OCI-LY7 (cell line): ENCODE results near the gene STXBP1. TPM values are rescaled to one million over a fixed set of nuclear protein-coding genes. Genes with fewer than 3 reads are reported as not detected.

Experiments used
- BruUV-seq: library from RNA; stranded (reverse); fragments of 400-500 nt; replicated peaks from 2 replicates; lab custom pipeline; 2021; lab: Mats Ljungman, UMichigan
- CTCF ChIA-PET: fragments of 300-600 bp; sonication (Branson Sonifier 250); formaldehyde crosslinking; loops from one replicate; lab custom pipeline; 2022; ENCODE audit warnings: antibody characterized with exemption; ENCODE audit not compliant: unreplicated experiment; lab: Charles Lee
- POLR2A ChIA-PET: fragments of 300-600 bp; sonication (Branson Sonifier 250); formaldehyde crosslinking; loops from one replicate; lab custom pipeline; 2022; ENCODE audit warnings: antibody characterized with exemption; lab: Charles Lee
- DNase-seq: peaks from one replicate; pipeline ENCODE4 v3.0.0-alpha.2; 2015; ENCODE audit warnings: low spot score
- H2AFZ ChIP-seq: fragments of 200-600 bp; sonication (generic), shearing (Covaris generic); 2 replicates; pipeline ENCODE4 v1.6.1; 2014; ENCODE audit warnings: mild to moderate bottlenecking, antibody characterized with exemption, low read length, moderate library complexity
- H3K27ac ChIP-seq: fragments of 200-600 bp; sonication (generic); 2 replicates; pipeline ENCODE4 v1.5.1; 2014; ENCODE audit warnings: mixed run types, low read depth, mild to moderate bottlenecking, moderate library complexity, low read length, inconsistent platforms; ENCODE audit not compliant: poor library complexity, severe bottlenecking
- H3K36me3 ChIP-seq: fragments of 200-600 bp; sonication (generic); 2 replicates; pipeline ENCODE4 v1.6.1; 2014; ENCODE audit warnings: mild to moderate bottlenecking, antibody characterized with exemption, low read length, moderate library complexity, mixed read lengths; ENCODE audit not compliant: insufficient read depth
- H3K4me1 ChIP-seq: fragments of 200-600 bp; sonication (generic); 2 replicates; pipeline ENCODE4 v1.5.1; 2014; ENCODE audit warnings: mild to moderate bottlenecking, low read length; ENCODE audit not compliant: insufficient read depth, poor library complexity, severe bottlenecking
- H3K4me2 ChIP-seq: fragments of 200-600 bp; sonication (generic); 2 replicates; pipeline ENCODE4 v1.6.1; 2014; ENCODE audit warnings: mild to moderate bottlenecking, low read length
- H3K4me3 ChIP-seq: fragments of 200-600 bp; sonication (generic); 2 replicates; pipeline ENCODE4 v1.5.1; 2014; ENCODE audit warnings: mild to moderate bottlenecking, low read depth, low read length; ENCODE audit not compliant: poor library complexity, severe bottlenecking
- H3K79me2 ChIP-seq: fragments of 200-600 bp; sonication (generic); 2 replicates; pipeline ENCODE4 v1.6.1; 2016; ENCODE audit warnings: low read depth, mild to moderate bottlenecking, low read length, moderate library complexity, mixed read lengths; ENCODE audit not compliant: insufficient read depth
- H3K9me2 ChIP-seq: fragments of 200-600 bp; sonication (generic); 2 replicates; pipeline ENCODE4 v1.6.1; 2016; ENCODE audit warnings: mild to moderate bottlenecking, low read length, mixed read lengths; ENCODE audit not compliant: insufficient read depth
- H3K9me3 ChIP-seq: fragments of 200-600 bp; sonication (generic); 2 replicates; pipeline ENCODE4 v1.6.1; 2014; ENCODE audit warnings: mild to moderate bottlenecking, mixed run types, low read length, mixed read lengths
- H4K20me1 ChIP-seq: fragments of 200-600 bp; sonication (generic); 2 replicates; pipeline ENCODE4 v1.6.1; 2014; ENCODE audit warnings: mild to moderate bottlenecking, antibody characterized with exemption, low read length, moderate library complexity, mixed read lengths; ENCODE audit not compliant: insufficient read depth
- EZH2phosphoT487 ChIP-seq: fragments of 200-600 bp; sonication (generic); IDR thresholded peaks from 2 replicates; pipeline ENCODE4 v1.6.1; 2018; ENCODE audit warnings: low read depth, borderline replicate concordance, mild to moderate bottlenecking, mixed run types, antibody characterized with exemption, low read length, moderate library complexity, mixed read lengths
- intact Hi-C: fragments of 100-400 bp; cut with micrococcal nuclease; formaldehyde crosslinking; loops from one replicate; pipeline ENCODE4 v1.10.0; 2022; ENCODE audit not compliant: unreplicated experiment
- total RNA-seq, 2 experiments: library from RNA; depleted of rRNA in 1 of 2; stranded (reverse); fragments of >200 nt in 1 of 2; shearing (Covaris generic) in 1 of 2; gene quantifications; 2 replicates each; pipeline ENCODE4 v1.2.3, GENCODE V29; 2014 to 2022
- TF ChIP-seq, protein P1 (sequence below): fragments of 200-600 bp; sonication (generic); conservative IDR thresholded peaks from 2 replicates; pipeline ENCODE4 v1.5.1; 2014; ENCODE audit warnings: mild to moderate bottlenecking, antibody characterized with exemption, low read length, moderate library complexity, mixed read lengths

STXBP1 gene
- total RNA-seq, 2 experiments from 2014 or later: 4.1 to 20.4 TPM

DNA sequence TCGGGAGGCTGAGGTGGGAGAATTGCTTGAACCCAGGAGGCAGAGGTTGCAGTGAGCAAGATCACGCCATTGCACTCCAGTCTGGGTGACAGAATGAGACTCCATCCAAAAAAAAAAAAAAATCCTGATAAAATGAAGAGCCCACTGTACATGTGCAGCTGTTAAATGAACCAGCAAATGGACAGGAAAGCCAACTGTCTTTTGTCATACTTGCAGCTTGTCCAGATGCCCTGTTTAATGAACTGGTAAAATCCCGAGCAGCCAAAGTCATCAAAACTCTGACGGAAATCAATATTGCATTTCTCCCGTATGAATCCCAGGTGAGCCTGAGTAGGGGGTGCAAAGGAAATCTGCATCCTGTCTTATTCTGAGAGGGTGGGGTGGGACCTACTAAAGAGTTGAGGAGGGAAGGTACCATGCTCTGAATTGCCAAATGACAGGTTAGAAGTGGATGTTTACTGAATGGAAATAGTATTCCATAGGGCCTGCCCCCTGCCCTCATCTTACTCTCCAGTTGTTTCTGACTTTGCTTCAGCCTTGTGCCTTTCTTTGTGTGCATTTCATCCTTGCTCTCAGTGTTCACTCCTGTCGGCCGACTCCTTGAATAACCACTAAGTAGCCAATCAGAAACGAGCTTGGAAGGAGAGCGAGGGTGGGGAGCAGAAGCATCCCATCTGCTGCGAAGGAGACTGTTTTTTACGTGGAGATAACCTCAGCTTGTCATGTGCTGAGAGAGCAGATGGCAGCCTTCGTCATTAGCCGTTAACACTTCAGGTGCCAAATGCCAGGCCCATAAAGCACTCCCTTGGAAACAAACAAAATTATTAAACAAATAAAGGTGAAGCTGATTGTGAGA, 49.0 kb downstream of the STXBP1 start:
- DNase-seq: no peak
- no peak overlapping the region for H3K4me2 ChIP-seq
- no peak overlapping the region for H3K4me3 ChIP-seq
- H3K79me2 ChIP-seq: no peaks in the 10 kb centered on the region
- TF ChIP-seq, protein P1, sequence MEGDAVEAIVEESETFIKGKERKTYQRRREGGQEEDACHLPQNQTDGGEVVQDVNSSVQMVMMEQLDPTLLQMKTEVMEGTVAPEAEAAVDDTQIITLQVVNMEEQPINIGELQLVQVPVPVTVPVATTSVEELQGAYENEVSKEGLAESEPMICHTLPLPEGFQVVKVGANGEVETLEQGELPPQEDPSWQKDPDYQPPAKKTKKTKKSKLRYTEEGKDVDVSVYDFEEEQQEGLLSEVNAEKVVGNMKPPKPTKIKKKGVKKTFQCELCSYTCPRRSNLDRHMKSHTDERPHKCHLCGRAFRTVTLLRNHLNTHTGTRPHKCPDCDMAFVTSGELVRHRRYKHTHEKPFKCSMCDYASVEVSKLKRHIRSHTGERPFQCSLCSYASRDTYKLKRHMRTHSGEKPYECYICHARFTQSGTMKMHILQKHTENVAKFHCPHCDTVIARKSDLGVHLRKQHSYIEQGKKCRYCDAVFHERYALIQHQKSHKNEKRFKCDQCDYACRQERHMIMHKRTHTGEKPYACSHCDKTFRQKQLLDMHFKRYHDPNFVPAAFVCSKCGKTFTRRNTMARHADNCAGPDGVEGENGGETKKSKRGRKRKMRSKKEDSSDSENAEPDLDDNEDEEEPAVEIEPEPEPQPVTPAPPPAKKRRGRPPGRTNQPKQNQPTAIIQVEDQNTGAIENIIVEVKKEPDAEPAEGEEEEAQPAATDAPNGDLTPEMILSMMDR: no peak
- no peak for TF ChIP-seq EZH2phosphoT487
- no peak overlapping the region for H3K27ac ChIP-seq
- H3K9me2 ChIP-seq: no peaks in the 10 kb centered on the region
- no peaks in the 10 kb centered on the region for H3K4me1 ChIP-seq
- no peaks in the 10 kb centered on the region for H3K36me3 ChIP-seq
- POLR2A ChIA-PET: interaction anchor here (0.7 kb wide), 1 partner anchor 17 kb away, joined by 3 read pairs; no protein-coding TSS in a partner anchor
- BruUV-seq: no TSS peak
- no peaks in the 10 kb centered on the region for H3K9me3 ChIP-seq
- CTCF ChIA-PET: no interaction called here
- H2AFZ ChIP-seq: no peak overlapping the region
- intact Hi-C loops: no loop called here
- H4K20me1 ChIP-seq: no peaks in the 10 kb centered on the region

DNA sequence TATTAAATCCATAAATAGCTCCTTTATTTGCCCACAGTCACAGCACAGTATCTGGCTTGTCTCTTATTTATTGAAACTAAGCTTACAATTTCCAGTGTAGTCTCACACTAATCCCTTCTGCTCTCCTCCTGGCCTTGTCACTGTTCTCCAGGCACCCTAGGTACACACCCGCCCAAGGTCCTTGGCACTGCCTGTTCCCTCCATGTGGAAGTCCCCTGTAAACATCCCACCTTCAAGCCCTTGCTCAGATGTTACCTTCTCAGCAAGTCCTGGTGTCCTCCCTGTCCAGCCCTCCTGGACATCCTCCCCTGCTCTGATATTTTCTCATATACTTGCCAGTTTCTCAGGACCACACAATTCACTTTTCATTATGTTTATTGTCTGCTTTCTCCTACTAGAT, 50.5 kb downstream of the STXBP1 start:
- no peaks in the 10 kb centered on the region for H3K79me2 ChIP-seq
- H4K20me1 ChIP-seq: no peaks in the 10 kb centered on the region
- TF ChIP-seq, protein P1: no peak
- no peak for TF ChIP-seq EZH2phosphoT487
- ChIA-PET POLR2A (interaction anchor here (0.6 kb wide), 1 partner anchor 405 kb away, joined by 3 read pairs; no protein-coding TSS in a partner anchor), CTCF (no interaction called here)
- no TSS peak for BruUV-seq
- H3K9me3 ChIP-seq: no peaks in the 10 kb centered on the region
- H3K4me2 ChIP-seq: no peak overlapping the region
- H3K4me1 ChIP-seq: no peaks in the 10 kb centered on the region
- H3K9me2 ChIP-seq: no peaks in the 10 kb centered on the region
- no peak overlapping the region for H3K4me3 ChIP-seq
- H3K27ac ChIP-seq: no peak overlapping the region
- no peak for DNase-seq
- no peaks in the 10 kb centered on the region for H3K36me3 ChIP-seq
- intact Hi-C loops: no loop called here
- H2AFZ ChIP-seq: no peak overlapping the region

DNA sequence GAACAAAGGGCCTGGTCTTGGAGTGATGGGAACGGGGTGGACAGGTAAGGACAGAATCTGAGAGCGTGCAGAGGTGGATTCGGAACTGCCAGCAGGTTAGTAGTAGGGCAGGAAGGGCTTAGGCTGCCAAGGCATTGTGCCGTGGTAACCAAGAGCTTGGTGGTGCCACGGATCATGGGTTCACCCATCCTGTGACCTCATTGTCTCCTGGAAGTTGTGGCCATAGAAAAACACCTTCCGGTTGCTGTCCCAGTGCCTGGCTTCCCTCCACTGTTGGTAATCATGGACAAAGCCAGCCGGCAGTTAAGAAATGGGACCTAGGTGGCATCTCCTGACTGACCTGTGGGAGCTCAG, 52.2 kb downstream of the STXBP1 start:
- POLR2A ChIA-PET: no interaction called here
- no peaks in the 10 kb centered on the region for H3K9me3 ChIP-seq

More for the DNA sequence above, 52.2 kb downstream of the STXBP1 start:
- DNase-seq: no peak
- Histone ChIP-seq H2AFZ (no peak overlapping the region), H3K79me2 (no peaks in the 10 kb centered on the region), H3K4me3 (no peak overlapping the region), H3K9me2 (no peaks in the 10 kb centered on the region), H4K20me1 (no peaks in the 10 kb centered on the region), H3K36me3 (no peaks in the 10 kb centered on the region), H3K4me1 (no peaks in the 10 kb centered on the region), H3K27ac (no peak overlapping the region), H3K4me2 (no peak overlapping the region)
- BruUV-seq: no TSS peak
- TF ChIP-seq, protein P1: no peak
- TF ChIP-seq EZH2phosphoT487: no peak
- intact Hi-C loops: no loop called here
- CTCF ChIA-PET: no interaction called here
